ENCODE measurements around the gene FGF19.

FGF19 gene

GRCh38 chr11:69686856-69687255 lies 17.0 kb downstream of the FGF19 start:
- Histone ChIP-seq H3K27ac (replicated peaks) (no peak overlapping the region), H3K4me3 (replicated peaks; ENCODE audit: insufficient read depth, low read length) (no peak overlapping the region), H3K27me3 (ENCODE audit: insufficient read depth, poor library complexity, severe bottlenecking) (no peaks in the 10 kb centered on the region)
- DNase-seq (ENCODE audit: low read depth in 1 of 2, low spot score in 1 of 2), result no peak
- TF ChIP-seq, protein P1, sequence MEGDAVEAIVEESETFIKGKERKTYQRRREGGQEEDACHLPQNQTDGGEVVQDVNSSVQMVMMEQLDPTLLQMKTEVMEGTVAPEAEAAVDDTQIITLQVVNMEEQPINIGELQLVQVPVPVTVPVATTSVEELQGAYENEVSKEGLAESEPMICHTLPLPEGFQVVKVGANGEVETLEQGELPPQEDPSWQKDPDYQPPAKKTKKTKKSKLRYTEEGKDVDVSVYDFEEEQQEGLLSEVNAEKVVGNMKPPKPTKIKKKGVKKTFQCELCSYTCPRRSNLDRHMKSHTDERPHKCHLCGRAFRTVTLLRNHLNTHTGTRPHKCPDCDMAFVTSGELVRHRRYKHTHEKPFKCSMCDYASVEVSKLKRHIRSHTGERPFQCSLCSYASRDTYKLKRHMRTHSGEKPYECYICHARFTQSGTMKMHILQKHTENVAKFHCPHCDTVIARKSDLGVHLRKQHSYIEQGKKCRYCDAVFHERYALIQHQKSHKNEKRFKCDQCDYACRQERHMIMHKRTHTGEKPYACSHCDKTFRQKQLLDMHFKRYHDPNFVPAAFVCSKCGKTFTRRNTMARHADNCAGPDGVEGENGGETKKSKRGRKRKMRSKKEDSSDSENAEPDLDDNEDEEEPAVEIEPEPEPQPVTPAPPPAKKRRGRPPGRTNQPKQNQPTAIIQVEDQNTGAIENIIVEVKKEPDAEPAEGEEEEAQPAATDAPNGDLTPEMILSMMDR (IDR thresholded peaks at IDR 0.05; ENCODE audit: insufficient read depth, low read length), result no peak
- TF ChIP-seq POLR2AphosphoS5 (IDR thresholded peaks at IDR 0.05; ENCODE audit: low read depth), result no peak
- no peak for TF ChIP-seq REST (IDR thresholded peaks at IDR 0.05; ENCODE audit: insufficient replicate concordance, low read depth)
- no peak for TF ChIP-seq SPI1 (IDR thresholded peaks at IDR 0.05; ENCODE audit: borderline replicate concordance, low read depth)
- no peak for TF ChIP-seq GABPA (IDR thresholded peaks at IDR 0.05; ENCODE audit: low read depth)

GRCh38 chr11:69686452-69686851 lies 17.4 kb downstream of the FGF19 start:
- TF ChIP-seq GABPA (IDR thresholded peaks at IDR 0.05; ENCODE audit: low read depth), result no peak
- no peak for TF ChIP-seq SPI1 (IDR thresholded peaks at IDR 0.05; ENCODE audit: borderline replicate concordance, low read depth)
- no peak for TF ChIP-seq POLR2AphosphoS5 (IDR thresholded peaks at IDR 0.05; ENCODE audit: low read depth)
- TF ChIP-seq REST (IDR thresholded peaks at IDR 0.05; ENCODE audit: insufficient replicate concordance, low read depth), result no peak
- TF ChIP-seq, protein P1 (IDR thresholded peaks at IDR 0.05; ENCODE audit: insufficient read depth, low read length), result no peak
- no peak overlapping the region for H3K27ac ChIP-seq (replicated peaks)

GRCh38 chr11:69685348-69685747 lies 18.5 kb downstream of the FGF19 start:
- no peak for DNase-seq (ENCODE audit: low read depth in 1 of 2, low spot score in 1 of 2)
- no peaks in the 10 kb centered on the region for H3K27me3 ChIP-seq (ENCODE audit: insufficient read depth, poor library complexity, severe bottlenecking)
- no peak for TF ChIP-seq SPI1 (IDR thresholded peaks at IDR 0.05; ENCODE audit: borderline replicate concordance, low read depth)
- TF ChIP-seq POLR2AphosphoS5 (IDR thresholded peaks at IDR 0.05; ENCODE audit: low read depth), result no peak
- TF ChIP-seq REST (IDR thresholded peaks at IDR 0.05; ENCODE audit: insufficient replicate concordance, low read depth), result no peak
- no peak for TF ChIP-seq GABPA (IDR thresholded peaks at IDR 0.05; ENCODE audit: low read depth)
- TF ChIP-seq, protein P1 (IDR thresholded peaks at IDR 0.05; ENCODE audit: insufficient read depth, low read length), result no peak
- H3K4me3 ChIP-seq (replicated peaks; ENCODE audit: insufficient read depth, low read length), result no peak overlapping the region
- H3K27ac ChIP-seq (replicated peaks), result no peak overlapping the region

More at GRCh38 chr11:69686452-69686851, 17.4 kb downstream of the FGF19 start:
- Histone ChIP-seq H3K27me3 (ENCODE audit: insufficient read depth, poor library complexity, severe bottlenecking) (no peaks in the 10 kb centered on the region), H3K4me3 (replicated peaks; ENCODE audit: insufficient read depth, low read length) (no peak overlapping the region)
- no peak for DNase-seq (ENCODE audit: low read depth in 1 of 2, low spot score in 1 of 2)
